Measurements from ENCODE around the gene LRP2.

LRP2 gene

GRCh38 chr2:169388161-169388560 is 25.8 kb upstream of the LRP2 start:
- H3K4me3 ChIP-seq: no peak overlapping the region
- H3K27ac ChIP-seq: no peak overlapping the region
- no peak for TF ChIP-seq CTCF (IDR thresholded peaks at IDR 0.05)
- no peak for DNase-seq (ENCODE audit: low spot score)

- DNase-seq (ENCODE audit: low spot score): no peak
- Histone ChIP-seq H3K4me3 (no peak overlapping the region), H3K27ac (no peak overlapping the region)
- no peak for TF ChIP-seq CTCF (IDR thresholded peaks at IDR 0.05)
Observed at GRCh38 chr2:169386722-169387121, 24.4 kb upstream of the LRP2 start.

- no peak for TF ChIP-seq CTCF (IDR thresholded peaks at IDR 0.05)
- Histone ChIP-seq H3K4me3 (no peak overlapping the region), H3K27ac (no peak overlapping the region)
- DNase-seq (ENCODE audit: low spot score): no peak
Observed at GRCh38 chr2:169384816-169385215, 22.5 kb upstream of the LRP2 start.

GRCh38 chr2:169372561-169372960 is 10.2 kb upstream of the LRP2 start:
- TF ChIP-seq CTCF (IDR thresholded peaks at IDR 0.05): no peak

GRCh38 chr2:169366066-169366465 is 3.7 kb upstream of the LRP2 start:
- Histone ChIP-seq H3K4me3 (no peak overlapping the region), H3K27ac (no peak overlapping the region)
- no peak for DNase-seq (ENCODE audit: low spot score)
- TF ChIP-seq CTCF (IDR thresholded peaks at IDR 0.05): no peak

More at GRCh38 chr2:169372561-169372960, 10.2 kb upstream of the LRP2 start:
- H3K4me3 ChIP-seq: no peak overlapping the region
- DNase-seq (ENCODE audit: low spot score): no peak
- H3K27ac ChIP-seq: no peak overlapping the region

- TF ChIP-seq CTCF (IDR thresholded peaks at IDR 0.05): no peak
- H3K4me3 ChIP-seq: peak overlapping the region; percentile 81
- no peak overlapping the region for H3K27ac ChIP-seq
Observed at GRCh38 chr2:169365029-169365480, 2.7 kb upstream of the LRP2 start.

GRCh38 chr2:169363560-169364150 is 1.3 kb upstream of the LRP2 start:
- TF ChIP-seq CTCF (IDR thresholded peaks at IDR 0.05): no peak
- no peak overlapping the region for H3K27ac ChIP-seq
- DNase-seq (ENCODE audit: low spot score): no peak
- peak overlapping the region; percentile 81 for H3K4me3 ChIP-seq

More at GRCh38 chr2:169365029-169365480, 2.7 kb upstream of the LRP2 start:
- no peak for DNase-seq (ENCODE audit: low spot score)

Data from coronary artery (tissue), 2 donors.